ENCODE measurements around the gene WDR72. TPM values are rescaled to one million over a fixed set of nuclear protein-coding genes. Genes with fewer than 3 reads are reported as not detected.

The WDR72 gene
- total and polyA plus RNA-seq, 7 donors = under 0.01 to 3.6 (median 0.22) TPM; not detected in 1

- no peaks in the 10 kb centered on the region for H3K9me3 ChIP-seq
- no peak for TF ChIP-seq POLR2AphosphoS5 (IDR thresholded peaks at IDR 0.05)
- no peak for TF ChIP-seq EP300 (IDR thresholded peaks at IDR 0.05)
- no peak for TF ChIP-seq CTCF (IDR thresholded peaks at IDR 0.05)
- no peak for TF ChIP-seq POLR2A (IDR thresholded peaks at IDR 0.05)
Observed at GRCh38 chr15:53713218-53713617, 46.2 kb downstream of the WDR72 start.

GRCh38 chr15:53710906-53711305 is 48.6 kb downstream of the WDR72 start:
- H3K27ac ChIP-seq = no peak overlapping the region
- no peak overlapping the region for H3K4me3 ChIP-seq
- H3K9me3 ChIP-seq = no peaks in the 10 kb centered on the region
- intact Hi-C loops (cut with DNase I) = no loop called here
- H3K36me3 ChIP-seq = no peaks in the 10 kb centered on the region
- H3K4me1 ChIP-seq = no peaks in the 10 kb centered on the region
- TF ChIP-seq EP300 (IDR thresholded peaks at IDR 0.05) (no peak), POLR2AphosphoS5 (IDR thresholded peaks at IDR 0.05) (no peak), CTCF (IDR thresholded peaks at IDR 0.05) (no peak), POLR2A (IDR thresholded peaks at IDR 0.05) (no peak)
- DNase-seq = no peak
- no peaks in the 10 kb centered on the region for H3K27me3 ChIP-seq
- 41 to 67% methylated on average over 4 of the region's 4 CpGs for WGBS, 2 donors

More at GRCh38 chr15:53713218-53713617, 46.2 kb downstream of the WDR72 start:
- intact Hi-C loops (cut with DNase I) = no loop called here
- H3K4me1 ChIP-seq = no peaks in the 10 kb centered on the region
- 95% methylated on average over 6 of the region's 6 CpGs for WGBS, 2 donors
- H3K27ac ChIP-seq = no peak overlapping the region
- no peaks in the 10 kb centered on the region for H3K36me3 ChIP-seq
- DNase-seq = no peak
- H3K4me3 ChIP-seq = no peak overlapping the region
- H3K27me3 ChIP-seq = no peaks in the 10 kb centered on the region

- H3K27ac ChIP-seq = no peak overlapping the region
- no peak for DNase-seq
- H3K9me3 ChIP-seq = no peaks in the 10 kb centered on the region
- intact Hi-C loops (cut with DNase I) = no loop called here
- no peak overlapping the region for H3K4me3 ChIP-seq
- no peaks in the 10 kb centered on the region for H3K36me3 ChIP-seq
- H3K4me1 ChIP-seq = no peaks in the 10 kb centered on the region
- WGBS, 2 donors = 11 to 51% methylated on average over 2 of the region's 2 CpGs
- no peak for TF ChIP-seq POLR2A (IDR thresholded peaks at IDR 0.05)
- no peak for TF ChIP-seq POLR2AphosphoS5 (IDR thresholded peaks at IDR 0.05)
- no peak for TF ChIP-seq CTCF (IDR thresholded peaks at IDR 0.05)
- no peak for TF ChIP-seq EP300 (IDR thresholded peaks at IDR 0.05)
- H3K27me3 ChIP-seq = no peaks in the 10 kb centered on the region
Observed at GRCh38 chr15:53709821-53710220, 49.6 kb downstream of the WDR72 start.

GRCh38 chr15:53695365-53695764 is 64.1 kb downstream of the WDR72 start:
- H3K36me3 ChIP-seq = no peaks in the 10 kb centered on the region
- peaks cover 0 to 13% (median 4%) of the 10 kb centered on the region in 4 donors for H3K4me1 ChIP-seq
- intact Hi-C loops (cut with DNase I) = loop anchor here (10.0 kb wide), 2 partner anchors 59 to 119 kb away; partner anchors contain the start of gene WDR72
- TF ChIP-seq POLR2AphosphoS5 (IDR thresholded peaks at IDR 0.05) (no peak), EP300 (IDR thresholded peaks at IDR 0.05) (no peak), CTCF (IDR thresholded peaks at IDR 0.05) (no peak), POLR2A (IDR thresholded peaks at IDR 0.05) (no peak)
- 86 to 91% methylated on average over 7 of the region's 7 CpGs for WGBS, 2 donors
- no peaks in the 10 kb centered on the region for H3K27me3 ChIP-seq
- H3K9me3 ChIP-seq = no peaks in the 10 kb centered on the region
- no peak overlapping the region for H3K4me3 ChIP-seq
- no peak for DNase-seq
- no peak overlapping the region for H3K27ac ChIP-seq

GRCh38 chr15:53694476-53694874 is 65.0 kb downstream of the WDR72 start:
- peaks cover 0 to 13% (median 4%) of the 10 kb centered on the region in 4 donors for H3K4me1 ChIP-seq
- no peaks in the 10 kb centered on the region for H3K36me3 ChIP-seq
- no peak overlapping the region for H3K4me3 ChIP-seq
- no peaks in the 10 kb centered on the region for H3K9me3 ChIP-seq
- WGBS, 2 donors = 59 to 74% methylated on average over 1 of the region's 1 CpG
- intact Hi-C loops (cut with DNase I) = loop anchor here (10.0 kb wide), 2 partner anchors 60 to 120 kb away; partner anchors contain the start of gene WDR72
- H3K27ac ChIP-seq = no peak overlapping the region
- no peaks in the 10 kb centered on the region for H3K27me3 ChIP-seq
- no peak for DNase-seq
- TF ChIP-seq EP300 (IDR thresholded peaks at IDR 0.05) (no peak), POLR2AphosphoS5 (IDR thresholded peaks at IDR 0.05) (no peak), POLR2A (IDR thresholded peaks at IDR 0.05) (no peak), CTCF (IDR thresholded peaks at IDR 0.05) (no peak)
